NOMO-1 treated with dmso at 0.1 percent for 144 hours (cell line): ENCODE results near the gene ARHGAP18.
A peak's percentile ranks its signal among the peaks of the same experiment; 100 is the strongest.

Source experiments
- DNase-seq: peaks from one replicate; lab custom pipeline; 2025; ENCODE audit not compliant: unreplicated experiment; lab: John Stamatoyannopoulos, UW

The ARHGAP18 gene

DNA sequence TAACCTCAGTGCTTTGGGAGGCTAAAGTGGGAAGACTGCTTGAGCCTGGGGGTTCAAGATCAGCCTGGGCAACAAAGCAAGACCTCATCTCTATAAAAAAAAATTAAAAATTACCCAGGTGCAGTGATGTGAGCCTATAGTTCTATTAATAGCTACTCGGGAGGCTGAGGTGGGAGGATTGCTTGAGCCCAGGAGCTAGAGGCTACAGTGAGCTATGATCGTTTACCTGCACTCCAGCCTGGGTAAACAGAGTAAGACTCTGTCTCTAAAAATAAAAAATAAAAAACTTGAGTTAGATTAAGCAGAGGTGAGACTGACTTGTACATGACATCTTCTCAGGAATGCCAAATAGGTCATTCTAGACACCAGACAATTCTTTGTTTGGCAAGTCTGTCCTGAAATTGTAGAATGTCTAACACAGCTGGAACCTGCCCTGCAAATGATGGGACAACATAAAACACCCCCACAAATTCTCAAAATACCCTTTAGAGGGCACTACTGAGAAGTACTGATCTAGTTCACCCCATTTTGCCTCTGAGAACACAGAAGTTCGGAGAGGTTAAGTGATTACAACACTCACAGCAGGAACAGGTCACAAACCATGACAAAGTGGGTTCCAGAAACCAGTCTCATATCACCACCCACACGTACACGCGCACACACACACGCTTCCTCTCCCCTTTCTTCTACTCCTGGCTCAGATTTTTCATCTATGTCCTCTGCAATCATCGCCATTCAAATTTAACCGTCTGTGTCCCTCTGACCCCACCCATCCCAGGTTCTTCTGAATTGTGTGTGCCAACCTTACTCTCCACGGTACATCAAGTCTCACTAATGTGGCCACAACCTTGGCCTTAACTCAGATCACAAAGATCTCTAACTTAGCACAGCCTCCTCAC, 38.3 kb downstream of the ARHGAP18 start:
- peak; percentile 61 for DNase-seq

DNA sequence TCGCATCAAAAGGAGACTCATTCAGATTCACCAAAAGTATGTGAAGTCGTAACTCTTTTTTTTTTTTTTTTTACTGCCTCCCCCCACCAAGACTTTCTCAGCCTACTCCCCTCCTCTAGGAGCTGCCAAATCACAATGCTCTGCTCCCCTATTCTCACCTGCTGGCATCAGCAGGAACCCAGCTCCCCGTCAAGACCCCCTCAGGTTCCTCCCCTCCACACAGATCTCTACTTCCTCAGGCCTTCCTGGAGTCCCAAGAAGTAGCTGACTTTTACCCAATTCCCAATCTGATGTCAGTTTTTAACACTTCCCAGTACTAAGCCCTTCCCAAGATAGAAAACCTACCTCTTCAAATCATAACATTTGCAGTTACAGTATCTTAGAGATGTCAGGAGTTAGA, 39.3 kb downstream of the ARHGAP18 start:
- DNase-seq = no peak

DNA sequence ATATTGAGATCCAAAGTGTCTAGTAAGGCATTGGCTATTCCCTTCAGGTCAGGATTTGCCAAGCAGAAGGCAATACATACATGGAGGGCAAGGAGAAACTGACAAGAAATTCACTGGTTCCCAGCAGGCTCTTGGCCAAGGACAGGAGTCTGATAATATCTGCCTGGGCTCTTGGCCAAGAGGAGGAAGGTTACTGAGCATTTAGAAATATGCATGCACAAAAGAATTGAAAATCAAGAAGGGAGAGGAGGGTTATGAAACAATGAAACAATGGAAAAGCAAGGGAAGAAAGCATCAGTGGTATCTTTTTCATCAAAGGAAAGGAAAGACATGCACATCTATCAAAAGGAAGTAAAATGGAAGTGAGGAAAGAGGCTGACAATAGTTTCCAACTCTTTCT, 42.4 kb downstream of the ARHGAP18 start:
- DNase-seq = no peak

DNA sequence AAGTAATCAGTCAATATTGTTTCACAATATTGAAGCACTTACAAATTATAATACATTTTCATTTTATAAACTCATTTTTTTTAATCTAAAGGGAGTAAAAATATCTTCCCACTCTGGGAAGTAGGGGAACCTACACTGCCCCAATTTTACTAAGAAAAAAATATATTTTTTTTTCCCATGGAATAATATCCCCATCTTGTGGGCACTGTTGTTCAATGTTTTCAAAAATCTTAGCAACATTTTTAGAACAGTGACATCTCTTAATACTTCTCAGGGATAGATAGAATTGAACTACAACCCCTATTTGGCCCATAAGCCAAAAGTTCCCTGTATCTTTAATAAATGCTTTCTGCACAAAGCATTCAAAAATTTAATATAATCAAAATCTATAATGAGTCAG, 42.9 kb downstream of the ARHGAP18 start:
- DNase-seq = no peak

DNA sequence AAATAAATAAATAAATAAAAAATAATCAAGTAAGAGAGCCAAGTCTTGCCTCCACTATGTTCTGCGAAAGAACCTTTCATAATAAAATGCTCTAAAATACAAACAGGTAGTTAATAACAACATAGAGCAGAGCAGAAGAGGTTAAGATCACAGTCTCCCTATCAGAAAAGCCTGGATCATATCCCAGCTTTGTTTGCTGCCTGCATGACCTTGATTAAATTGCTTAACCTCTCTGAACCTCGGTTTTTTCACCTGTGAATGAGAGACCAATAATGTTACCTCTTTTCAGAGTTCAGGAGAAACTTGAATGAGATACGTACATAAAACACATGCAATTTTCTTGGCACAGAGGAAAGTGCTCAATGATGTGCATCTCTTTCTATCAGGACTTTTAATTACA, 44.4 kb downstream of the ARHGAP18 start:
- no peak for DNase-seq

DNA sequence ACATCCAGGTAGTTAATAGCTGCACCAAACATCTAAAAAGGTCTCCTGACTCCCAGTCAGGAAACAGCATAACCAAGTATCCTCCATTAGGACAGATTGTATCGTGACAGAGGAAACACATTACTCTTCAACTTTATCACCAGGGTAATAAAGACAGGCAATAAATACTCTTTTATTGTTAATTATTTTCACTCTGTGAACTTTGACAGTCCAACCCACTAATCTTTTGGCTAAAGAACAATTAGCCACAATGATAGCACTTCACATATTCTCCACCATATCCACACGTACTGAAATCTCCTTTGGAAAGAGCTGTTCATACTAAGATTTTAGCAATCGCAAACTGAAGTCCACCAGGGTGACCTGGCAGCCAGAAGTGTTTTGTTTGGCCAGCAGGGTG, 46.4 kb downstream of the ARHGAP18 start:
- DNase-seq = no peak

DNA sequence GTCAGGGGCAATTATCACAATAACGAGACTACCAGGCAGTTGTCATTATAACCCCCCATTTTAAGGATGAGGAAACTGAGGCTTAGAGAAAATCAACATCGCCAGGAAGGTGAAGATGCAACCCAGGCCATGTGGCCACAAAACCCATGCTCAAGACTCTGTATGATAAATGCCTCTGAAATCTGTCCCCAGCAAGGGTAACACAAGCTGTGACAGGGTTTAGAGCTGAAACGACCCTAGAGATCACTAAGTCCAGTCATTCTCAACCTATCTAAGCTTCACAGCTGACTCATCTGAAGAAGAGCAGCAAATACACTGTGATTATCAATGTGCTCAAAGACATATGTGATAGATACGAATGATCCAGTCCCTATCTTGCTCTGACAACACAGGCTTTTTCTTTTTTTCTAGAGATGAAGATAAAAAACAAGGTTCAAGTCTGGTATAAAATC, 47.0 kb downstream of the ARHGAP18 start:
- DNase-seq = no peak

DNA sequence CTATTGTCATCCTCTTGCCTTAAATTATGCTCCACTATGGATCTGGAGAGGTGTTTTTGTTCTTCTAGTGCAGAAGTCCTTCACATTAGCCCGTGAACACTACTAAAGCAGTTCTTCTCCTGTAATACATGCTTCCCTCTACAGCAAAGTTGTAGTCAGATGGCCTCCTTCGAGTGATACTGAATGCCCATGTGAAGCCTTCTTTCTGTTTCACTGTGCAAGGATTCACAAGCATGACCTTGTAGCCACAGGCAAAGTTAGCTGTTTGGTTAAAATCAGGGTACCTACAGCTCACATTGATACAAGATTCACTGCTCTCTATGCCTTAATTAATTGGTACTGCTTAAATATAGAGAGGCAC, 47.6 kb downstream of the ARHGAP18 start:
- no peak for DNase-seq

DNA sequence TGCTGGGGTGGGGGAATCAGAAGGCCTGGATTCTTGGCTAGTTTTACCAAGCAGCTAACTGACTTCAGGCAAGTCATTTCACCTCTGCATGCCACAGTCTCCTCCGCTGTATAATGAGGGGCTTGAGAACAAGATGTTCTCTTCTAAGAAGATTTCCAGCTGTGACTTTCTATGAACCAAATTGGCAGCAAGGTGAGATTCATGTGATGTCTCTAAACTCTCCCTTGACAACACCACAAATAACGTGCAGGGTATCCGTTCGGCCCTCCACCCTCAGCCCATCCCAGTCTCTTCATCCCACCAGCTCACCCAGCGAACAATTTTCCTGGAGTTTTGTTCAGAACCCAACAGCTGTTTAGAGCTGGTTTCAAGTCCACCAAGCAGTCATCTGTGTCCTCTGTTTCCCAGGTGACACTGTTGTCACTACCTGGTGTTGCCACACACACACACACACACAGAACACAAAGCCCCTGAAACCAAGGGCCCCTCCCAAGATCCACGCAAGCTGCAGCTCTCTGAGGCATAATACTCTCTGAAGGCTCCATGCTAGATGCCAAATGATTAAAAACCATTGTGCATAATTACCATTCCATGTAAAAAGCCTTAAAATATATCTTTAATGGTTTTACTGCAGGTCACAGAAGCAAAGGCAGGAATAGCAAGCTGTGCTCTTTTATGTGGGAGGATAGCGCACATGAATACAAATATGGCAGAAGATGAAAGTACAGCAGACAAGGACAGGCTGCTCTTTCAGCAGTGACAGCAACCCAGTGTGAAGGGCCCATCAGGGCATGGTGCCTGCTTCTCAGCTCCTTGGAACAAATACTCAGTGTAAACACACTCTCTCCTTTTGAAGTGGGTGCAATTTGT, 48.2 kb downstream of the ARHGAP18 start:
- DNase-seq = no peak

DNA sequence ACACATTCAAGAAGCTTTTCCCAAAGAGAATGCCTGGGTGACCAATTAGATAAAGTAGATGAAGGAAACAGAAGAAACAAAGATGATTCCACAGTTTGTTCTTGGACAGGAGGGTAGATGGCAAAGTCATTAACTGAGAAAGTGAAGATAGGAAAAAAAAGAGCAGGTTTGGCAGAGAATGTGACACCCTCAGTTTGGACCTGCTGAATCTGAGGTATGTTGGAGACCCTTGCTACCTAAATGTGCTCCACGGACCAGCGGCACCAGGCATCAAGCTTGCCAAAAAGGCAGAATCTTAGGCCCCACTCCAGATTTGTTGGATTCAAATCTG, 49.7 kb downstream of the ARHGAP18 start:
- no peak for DNase-seq

DNA sequence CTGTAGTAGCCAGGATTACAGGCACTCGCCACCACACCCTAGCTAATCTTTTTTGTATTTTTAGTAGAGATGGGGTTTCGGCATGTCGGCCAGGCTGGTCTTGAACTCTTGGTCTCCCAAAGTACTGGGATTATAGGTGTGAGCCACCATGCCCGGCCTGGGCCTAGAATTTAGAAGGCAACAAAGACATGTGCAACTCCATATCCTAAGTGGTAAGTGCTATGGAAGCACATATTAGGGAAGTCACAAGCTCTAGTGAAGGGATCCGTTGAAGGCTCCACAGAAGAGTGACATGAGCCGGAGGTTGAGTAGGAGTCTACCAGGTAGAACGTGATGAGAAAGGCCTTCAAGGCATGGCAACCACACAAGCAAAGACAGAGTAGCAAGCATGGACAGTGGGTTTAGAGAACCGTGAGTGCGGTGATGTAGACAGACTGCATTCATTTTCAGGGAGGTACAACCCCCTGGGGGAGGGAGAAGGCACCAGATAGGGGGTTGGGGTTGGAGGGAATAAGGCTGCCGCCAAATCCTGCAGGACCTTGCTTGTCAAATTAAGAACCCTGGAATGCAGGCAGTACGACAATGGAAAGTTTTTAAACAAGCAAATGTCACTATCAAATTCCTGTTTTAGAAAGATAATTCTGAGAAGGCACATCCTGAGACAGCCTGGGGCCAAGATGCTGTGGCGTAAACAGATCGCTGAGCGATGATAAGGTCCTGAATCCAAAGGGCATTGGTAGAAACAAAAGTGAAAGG, 50.2 kb downstream of the ARHGAP18 start:
- no peak for DNase-seq

DNA sequence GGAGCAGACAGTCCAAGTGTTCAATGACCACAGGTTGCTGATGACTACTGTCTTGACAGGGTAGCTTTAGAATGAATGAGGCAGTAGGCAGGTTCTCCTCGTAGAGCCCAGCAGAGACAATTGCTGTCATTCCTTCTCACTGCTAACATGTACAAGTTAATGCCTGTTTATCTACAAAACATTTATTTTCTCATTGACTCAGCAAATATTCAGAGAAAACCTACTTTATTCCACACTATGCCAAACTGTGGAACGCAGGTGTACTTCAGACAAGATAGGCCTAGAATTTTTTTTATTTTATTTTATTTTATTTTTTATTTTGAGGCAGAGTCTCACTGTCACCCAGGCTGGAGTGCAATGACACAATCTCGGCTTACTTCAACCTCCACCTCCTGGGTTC, 50.8 kb downstream of the ARHGAP18 start:
- DNase-seq = no peak

DNA sequence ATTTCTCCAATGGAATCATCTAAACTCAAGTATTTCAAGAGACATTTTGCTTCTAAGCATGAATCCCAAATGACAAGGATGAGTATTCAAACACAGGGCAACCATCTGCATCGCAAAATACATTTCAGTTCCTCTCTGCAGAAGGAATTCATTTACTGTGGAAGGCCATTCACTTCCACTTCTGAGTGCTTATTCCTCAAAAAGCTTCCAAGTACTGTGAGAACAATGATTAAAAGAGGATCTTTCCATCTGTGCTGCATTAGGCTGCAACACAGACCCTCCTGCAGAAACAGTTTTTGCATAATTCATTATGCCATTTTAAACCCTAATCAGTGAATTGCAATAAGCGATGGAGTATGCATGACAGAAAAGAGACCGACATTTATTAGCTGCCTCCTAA, 52.5 kb downstream of the ARHGAP18 start:
- no peak for DNase-seq

DNA sequence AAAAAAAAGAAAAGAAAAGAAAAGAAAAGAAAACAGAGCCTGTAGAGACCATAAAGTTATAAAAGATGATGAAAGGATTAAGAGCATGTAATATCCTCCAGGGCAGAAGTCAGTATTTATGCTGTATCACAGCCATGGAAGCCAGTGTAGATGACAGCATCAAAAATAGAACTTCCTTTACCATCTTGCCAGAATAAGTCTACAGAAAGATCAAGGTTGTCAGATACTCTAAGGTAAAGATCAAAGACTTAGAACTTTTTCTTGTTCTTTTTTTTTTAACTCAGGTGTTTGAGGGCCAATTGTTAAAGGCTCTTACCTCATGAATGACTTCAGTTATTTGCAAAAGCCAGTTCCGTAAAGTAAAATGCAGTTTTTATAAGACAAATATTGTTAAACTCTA, 54.6 kb downstream of the ARHGAP18 start:
- no peak for DNase-seq

DNA sequence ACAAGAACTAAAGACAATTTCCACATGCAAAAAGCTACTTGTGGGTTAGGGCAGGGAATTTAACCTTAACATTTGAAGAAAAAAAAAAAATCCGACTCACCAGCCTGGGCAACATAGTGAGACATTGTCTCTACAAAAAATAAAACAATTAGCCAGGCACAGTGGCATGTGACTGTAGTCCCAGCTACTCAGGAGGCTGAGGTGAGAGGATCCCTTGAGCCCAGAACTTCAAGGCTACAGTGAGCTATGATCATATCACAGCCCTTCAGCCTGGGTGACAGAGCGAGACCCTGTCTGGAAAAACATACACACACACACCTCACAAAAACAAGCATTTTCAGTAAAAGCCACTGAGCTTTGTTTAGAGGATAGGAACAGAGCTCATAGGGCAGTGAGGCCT, 56.2 kb downstream of the ARHGAP18 start:
- DNase-seq = no peak

DNA sequence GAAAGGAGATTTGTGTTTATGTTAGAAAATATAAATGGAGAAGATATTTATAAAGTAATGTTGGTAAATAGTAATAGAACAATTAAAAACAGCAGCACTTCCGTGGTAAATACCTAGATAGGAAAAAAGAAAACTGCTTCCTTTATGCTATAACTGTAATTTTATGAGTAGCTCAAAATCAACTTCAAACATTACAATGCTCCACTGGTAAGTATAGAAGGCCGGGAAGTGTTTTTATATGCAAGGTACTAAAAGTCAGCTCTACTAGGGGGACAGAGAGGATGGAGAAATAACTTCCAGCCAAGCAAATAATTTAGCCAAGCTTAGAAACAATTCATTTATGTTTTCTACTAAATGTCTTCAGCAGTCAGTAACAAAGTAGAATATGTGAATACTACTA, 56.7 kb downstream of the ARHGAP18 start:
- no peak for DNase-seq

DNA sequence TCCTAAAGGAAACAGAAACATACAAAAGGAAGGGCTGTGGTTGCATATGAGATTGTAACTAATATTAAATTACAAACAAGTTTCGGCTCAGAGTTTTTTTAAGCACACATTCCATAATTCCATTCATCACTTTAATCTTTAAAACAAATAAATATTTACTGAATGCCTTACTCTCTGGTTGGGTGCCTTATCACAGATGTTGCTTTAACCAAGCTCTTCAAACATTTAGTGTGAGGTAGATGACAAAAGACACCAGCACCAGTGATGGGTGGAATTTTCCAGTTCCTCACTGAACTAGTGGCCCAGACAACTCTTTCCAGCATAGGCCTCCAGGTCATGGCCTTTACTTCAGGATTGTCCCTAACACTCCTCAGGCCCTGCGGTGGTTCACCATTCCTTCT, 58.7 kb downstream of the ARHGAP18 start:
- DNase-seq = no peak

DNA sequence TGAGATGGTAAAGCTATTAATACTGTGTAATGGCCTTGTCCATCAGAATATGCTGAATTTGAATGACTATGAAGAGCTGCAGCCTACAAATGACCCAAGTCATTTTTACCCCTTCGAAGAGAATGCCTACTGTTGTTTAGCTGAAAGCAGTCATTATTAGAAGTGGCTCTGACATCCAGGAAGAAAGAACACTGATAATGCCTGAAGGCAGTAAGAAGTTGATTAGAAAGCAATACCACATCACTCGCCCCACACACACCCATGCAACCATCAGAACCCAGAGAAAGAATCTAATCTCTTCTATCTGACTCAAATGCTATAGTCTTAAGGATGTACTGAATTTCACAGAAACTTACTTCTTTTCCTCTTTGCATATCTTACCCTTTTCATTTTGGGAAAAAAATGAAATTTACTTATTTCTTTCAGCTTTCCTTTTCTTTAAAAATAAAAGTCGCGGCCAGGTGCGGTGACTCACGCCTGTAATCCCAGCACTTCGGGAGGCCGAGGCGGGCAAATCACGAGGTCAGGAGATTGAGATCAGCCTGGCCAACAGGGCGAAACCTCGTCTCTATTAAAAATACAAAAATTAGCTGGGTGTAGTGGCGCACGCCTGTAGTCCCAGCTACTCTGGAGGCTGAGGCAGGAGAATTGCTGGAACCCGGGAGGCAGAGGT, 61.0 kb downstream of the ARHGAP18 start:
- DNase-seq = no peak

DNA sequence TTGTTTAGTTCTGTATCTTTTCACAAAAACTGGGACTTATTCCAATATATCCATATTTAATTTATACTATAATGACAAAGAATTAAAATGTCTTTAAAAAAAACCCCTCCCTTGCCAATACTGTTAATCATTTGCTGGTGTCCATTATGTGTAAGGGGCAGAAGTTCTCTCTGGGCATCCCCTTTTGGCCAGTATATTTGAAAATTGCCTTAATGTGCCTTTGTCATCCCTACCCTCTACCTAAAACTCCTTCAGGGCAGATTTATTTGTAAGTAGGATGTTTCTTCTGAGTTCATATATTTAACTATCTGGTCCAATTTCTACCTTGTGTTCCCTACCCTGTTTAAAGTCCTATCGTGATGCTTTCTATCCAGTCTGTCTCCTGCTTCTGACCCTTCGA, 62.9 kb downstream of the ARHGAP18 start:
- no peak for DNase-seq

DNA sequence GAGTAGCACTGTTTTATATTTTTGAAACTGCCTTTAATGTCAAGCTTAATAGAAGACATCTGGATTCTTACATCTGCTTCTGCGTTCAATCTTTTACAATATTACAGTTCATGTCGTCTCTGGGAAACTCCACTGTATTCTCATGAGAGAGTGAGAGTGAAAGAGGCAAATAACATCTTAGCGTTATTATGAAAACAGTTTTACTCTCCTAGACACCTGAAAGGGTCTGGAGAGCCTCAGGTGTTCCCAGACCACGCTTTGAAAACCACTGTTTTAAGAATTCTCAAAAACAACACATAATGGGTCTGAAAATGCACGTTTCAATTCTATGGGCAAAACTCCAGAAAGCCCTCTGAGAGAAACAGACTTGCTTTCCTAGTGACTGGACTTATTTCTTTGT, 63.3 kb downstream of the ARHGAP18 start:
- DNase-seq = no peak
